ENCODE measurements around the gene PLEKHA4. TPM values are rescaled to one million over a fixed set of nuclear protein-coding genes. Genes with fewer than 3 reads are reported as not detected.

PLEKHA4 gene
- total and polyA plus RNA-seq, 2 of the 13 experiments (the other 11 are each of a cell fraction or from before 2014, with no cell fraction given), result 4.8 to 6.0 TPM

- peak within 1 kb of the TSS; percentile 27; the same call in 1 of the 2 replicates for H3K9ac ChIP-seq (ENCODE audit: insufficient read depth, low read depth, low read length)
- FAIRE-seq, result no peak
- peak within 1 kb of the TSS; percentile 80 for H2AFZ ChIP-seq (ENCODE audit: low read length)
- ATAC-seq, result peak; percentile 63
- peaks cover 19% of the 10 kb centered on the region for H3K4me1 ChIP-seq (ENCODE audit: insufficient read depth, low read length)
- CTCF ChIA-PET (ENCODE audit: low intra/inter-chr PET ratio, low total read pairs), result interaction anchor here (1.2 to 1.9 kb wide), 3 partner anchors 41 to 48 kb away, joined by 5 to 27 read pairs (median 7); no protein-coding TSS in a partner anchor
- H3K4me2 ChIP-seq (ENCODE audit: low read depth, low read length), result peak within 1 kb of the TSS; percentile 85
- no peak for DNase-seq (ENCODE audit: low spot score)
- no TSS peak for BruUV-seq (replicated peaks)
- H3K27me3 ChIP-seq (ENCODE audit: control insufficient read depth in 1 of 2, insufficient read depth in 2 of 2, low read length in 2 of 2), result no peaks in the 10 kb centered on the region
- in situ Hi-C loops (cut with HindIII; ENCODE audit: extremely low pct_ligation_motif_present, low pct_unique_long_range_greater_than_20kb) (loop anchor here (5.0 to 10.0 kb wide), 2 partner anchors 39 to 162 kb away; partner anchors contain the start of gene NTN5), intact Hi-C loops (cut with micrococcal nuclease; ENCODE audit: unreplicated experiment) (no loop called here)
- no peaks in the 10 kb centered on the region for H3K79me2 ChIP-seq (ENCODE audit: insufficient read depth, low read length)
- H4K20me1 ChIP-seq (ENCODE audit: insufficient read depth, low read length), result no peaks in the 10 kb centered on the region
- POLR2A ChIA-PET, result interaction anchor here (1.1 kb wide), 1 partner anchor 29 kb away, joined by 6 read pairs; no protein-coding TSS in a partner anchor
- no peaks in the 10 kb centered on the region for H3K9me3 ChIP-seq (ENCODE audit: low read length)
- peaks cover 0 to 2% of the 10 kb centered on the region in 2 experiments; a peak in 1 of 5 replicates for H3K36me3 ChIP-seq (replicated peaks in 1 of 2; ENCODE audit: control insufficient read depth in 1 of 2, insufficient read depth in 2 of 2, low read length in 2 of 2)
- WGBS (ENCODE audit: low lambda C conversion rate), result 50% methylated on average over 32 of the region's 35 CpGs
- peak within 1 kb of the TSS; percentile 25 for H3K27ac ChIP-seq (ENCODE audit: extremely low read length, insufficient read depth, low read length)
- peak within 1 kb of the TSS; percentile 39 to 64 (median 50); a peak in 5 of 6 replicates for H3K4me3 ChIP-seq (replicated peaks in 1 of 3; ENCODE audit: insufficient read depth in 1 of 3, low read depth in 2 of 3, low read length in 3 of 3)
- TF ChIP-seq NCOA2 (CRISPR knock-in tag; IDR thresholded peaks at IDR 0.05) (no peak), POLR2A (IDR thresholded peaks at IDR 0.05; ENCODE audit: insufficient read depth in 1 of 2, low read depth in 2 of 2, low read length in 2 of 2) (0 out of 4 replicates have a peak, but pooled peaks of 1 of the 2 experiments have one; percentile 19), ZSCAN22 (CRISPR knock-in tag; IDR thresholded peaks at IDR 0.05) (peak; percentile 99), ZNF230 (CRISPR knock-in tag; IDR thresholded peaks at IDR 0.05) (0 out of 2 replicates have a peak, but pooled peaks have one; percentile 56), ZUFSP (CRISPR knock-in tag; IDR thresholded peaks at IDR 0.05; ENCODE audit: borderline replicate concordance) (no peak), GTF2F1 (IDR thresholded peaks at IDR 0.05; ENCODE audit: low read length) (no peak), ATF3 (CRISPR knock-in tag; IDR thresholded peaks at IDR 0.05) (no peak), TAF1 (CRISPR knock-in tag; IDR thresholded peaks at IDR 0.05) (no peak), ZFP82 (CRISPR knock-in tag; IDR thresholded peaks at IDR 0.05; ENCODE audit: borderline replicate concordance) (no peak), ZNF777 (CRISPR knock-in tag; IDR thresholded peaks at IDR 0.05) (peak; percentile 75), CSRNP2 (CRISPR knock-in tag; conservative IDR thresholded peaks at IDR 0.05; ENCODE audit: low read depth) (no peak), USF2 (IDR thresholded peaks at IDR 0.05; ENCODE audit: low read depth, low read length) (no peak), USF2 (CRISPR knock-in tag; IDR thresholded peaks at IDR 0.05; ENCODE audit: borderline replicate concordance) (0 out of 2 replicates have a peak, but pooled peaks have one; percentile 35)
Observed at GRCh38 chr19:48836089-48837017, 32.1 kb downstream of the PLEKHA4 start, which contains the start of gene HSD17B14. HSD17B14 (minus strand) TSS chr19:48836491; CDS start chr19:48836411, 80 bp downstream.
